Heart left ventricle (tissue), 13 donors: ENCODE data around the gene IGF1R.

Source experiments
- POLR2A ChIP-seq, 2 donors: fragments of 450-650 bp; IDR thresholded peaks; one replicate each; pipeline ENCODE4 v1.6.1; 2017; ENCODE audit warnings: antibody characterized with exemption in 2 of 2, mild to moderate bottlenecking in 2 of 2, moderate library complexity in 2 of 2
- TF ChIP-seq, protein P1 (sequence below), 12 donors: fragments of 200-600 bp; sonication (generic) in 4 of 12; IDR thresholded peaks; one replicate each; pipeline versions ENCODE4 v1.5.0 to v1.8.0; 2018 to 2022; ENCODE audit warnings: antibody characterized with exemption in 12 of 12, mild to moderate bottlenecking in 5 of 12
- donor health status: ischemic (EF 13 %, LVEDD 7.1; RV severe dilation, severe dysfunction).
- donor health status: DM: no; HTN: yes; CAD: no.
- donor health status: DM: no; HTN: no; CAD: no.
- donor health status: ischemic (EF 25% LVEDD 6.9; RV normal size, moderate dysfunction).
- donor health status: ischemic (EF 25% LVEDD 5.7; RV mildly dilated, moderate dysfunction).
- donor health status: ischemic (EF 35%, LVEDD 5.7; RV mildly dilated, moderate dysfunction).
- donor health status: nonischemic (EF 11% LVEDD 7.7; RV severe dilation, severe dysfunction).
- donor health status: DM: yes; HTN: yes; CAD: no.
- donor health status: PGD.
- donor health status: ischemic (EF 29% LVEDD 5.4; RV normal size, mild dysfunction).
- donor health status: nonischemic (EF 23%, LVEDD 6.1; RV moderate dilation, normal function).

DNA sequence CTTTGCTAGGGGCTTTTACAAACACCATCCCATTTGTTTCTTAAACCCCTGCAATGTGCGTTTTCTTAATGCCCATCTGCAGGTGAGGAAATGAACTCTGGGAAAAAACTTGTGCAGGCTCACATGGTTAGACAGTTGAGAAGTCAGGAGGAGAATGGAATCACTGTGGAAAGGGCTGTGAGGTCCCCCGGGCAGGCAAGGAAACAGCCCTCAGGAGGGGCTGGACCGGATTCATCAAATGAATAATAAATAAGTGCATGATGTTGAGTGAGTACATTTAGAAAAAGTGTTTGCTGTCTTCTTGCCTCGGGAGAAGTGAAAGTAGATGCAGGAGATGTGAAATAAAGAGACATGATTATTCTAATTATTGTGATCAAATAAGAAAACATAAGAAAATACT, 282.7 kb downstream of the IGF1R start:
- TF ChIP-seq, protein P1, sequence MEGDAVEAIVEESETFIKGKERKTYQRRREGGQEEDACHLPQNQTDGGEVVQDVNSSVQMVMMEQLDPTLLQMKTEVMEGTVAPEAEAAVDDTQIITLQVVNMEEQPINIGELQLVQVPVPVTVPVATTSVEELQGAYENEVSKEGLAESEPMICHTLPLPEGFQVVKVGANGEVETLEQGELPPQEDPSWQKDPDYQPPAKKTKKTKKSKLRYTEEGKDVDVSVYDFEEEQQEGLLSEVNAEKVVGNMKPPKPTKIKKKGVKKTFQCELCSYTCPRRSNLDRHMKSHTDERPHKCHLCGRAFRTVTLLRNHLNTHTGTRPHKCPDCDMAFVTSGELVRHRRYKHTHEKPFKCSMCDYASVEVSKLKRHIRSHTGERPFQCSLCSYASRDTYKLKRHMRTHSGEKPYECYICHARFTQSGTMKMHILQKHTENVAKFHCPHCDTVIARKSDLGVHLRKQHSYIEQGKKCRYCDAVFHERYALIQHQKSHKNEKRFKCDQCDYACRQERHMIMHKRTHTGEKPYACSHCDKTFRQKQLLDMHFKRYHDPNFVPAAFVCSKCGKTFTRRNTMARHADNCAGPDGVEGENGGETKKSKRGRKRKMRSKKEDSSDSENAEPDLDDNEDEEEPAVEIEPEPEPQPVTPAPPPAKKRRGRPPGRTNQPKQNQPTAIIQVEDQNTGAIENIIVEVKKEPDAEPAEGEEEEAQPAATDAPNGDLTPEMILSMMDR (IDR thresholded peaks at IDR 0.05), result no peak
- TF ChIP-seq POLR2A (IDR thresholded peaks at IDR 0.05), result no peak
